RWPE1 (cell line): ENCODE data around the gene BTNL8.
A peak's percentile ranks its signal among the peaks of the same experiment; 100 is the strongest.

Experiments
- CTCF ChIA-PET: fragments of 350-600 bp; sonication (Branson Sonifier 250); formaldehyde crosslinking; extraction: SDS; loops from one replicate; lab custom pipeline; 2021; lab: Yijun Ruan, JAX
- POLR2A ChIA-PET: fragments of 400-600 bp; formaldehyde crosslinking; extraction: SDS; loops from one replicate; lab custom pipeline; 2020; ENCODE audit warnings: antibody characterized with exemption; ENCODE audit not compliant: low non-redundant PET; lab: Yijun Ruan, JAX
- DNase-seq: peaks from one replicate; pipeline ENCODE4 v3.0.0; 2012; ENCODE audit warnings: low spot score
- H3K27ac ChIP-seq: fragments of 450-650 bp; 2 replicates; pipeline ENCODE4 v1.5.1; 2017
- TF ChIP-seq, protein P1 (sequence below): fragments of 450-650 bp; conservative IDR thresholded peaks from 2 replicates; pipeline ENCODE4 v1.5.1; 2017; ENCODE audit warnings: low read depth, mild to moderate bottlenecking

Gene BTNL8, protein sequence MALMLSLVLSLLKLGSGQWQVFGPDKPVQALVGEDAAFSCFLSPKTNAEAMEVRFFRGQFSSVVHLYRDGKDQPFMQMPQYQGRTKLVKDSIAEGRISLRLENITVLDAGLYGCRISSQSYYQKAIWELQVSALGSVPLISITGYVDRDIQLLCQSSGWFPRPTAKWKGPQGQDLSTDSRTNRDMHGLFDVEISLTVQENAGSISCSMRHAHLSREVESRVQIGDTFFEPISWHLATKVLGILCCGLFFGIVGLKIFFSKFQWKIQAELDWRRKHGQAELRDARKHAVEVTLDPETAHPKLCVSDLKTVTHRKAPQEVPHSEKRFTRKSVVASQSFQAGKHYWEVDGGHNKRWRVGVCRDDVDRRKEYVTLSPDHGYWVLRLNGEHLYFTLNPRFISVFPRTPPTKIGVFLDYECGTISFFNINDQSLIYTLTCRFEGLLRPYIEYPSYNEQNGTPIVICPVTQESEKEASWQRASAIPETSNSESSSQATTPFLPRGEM

DNA sequence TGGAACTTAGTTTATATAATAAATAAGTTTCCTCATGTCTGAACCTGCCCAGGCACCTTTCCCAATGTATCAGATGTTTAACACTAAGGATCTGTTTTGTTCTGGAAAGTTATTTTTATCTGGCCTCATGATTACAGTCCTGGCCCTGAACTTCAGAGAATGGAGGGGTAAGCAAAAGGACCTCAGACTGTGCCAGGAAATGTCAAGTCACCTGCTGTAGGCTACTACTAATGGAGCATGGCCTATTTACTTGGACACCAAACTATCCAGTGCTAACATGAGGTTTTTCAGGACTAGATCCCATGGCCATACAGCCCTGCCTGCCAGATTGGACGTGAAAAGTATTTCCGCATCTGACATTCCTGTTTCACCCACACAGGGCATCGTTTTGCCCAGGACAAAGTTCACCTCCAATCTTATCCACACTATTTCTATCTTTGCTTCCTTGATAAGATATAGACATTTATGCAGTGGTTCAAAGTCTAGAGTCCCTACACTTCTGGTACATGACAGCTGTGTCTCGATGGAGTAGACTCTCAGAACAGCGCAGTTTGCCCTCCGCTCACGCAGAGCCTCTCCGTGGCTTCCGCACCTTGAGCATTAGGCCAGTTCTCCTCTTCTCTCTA lies at the start of gene BTNL8:
Gene BTNL8, plus strand, starts transcription at position 539 of the 626 bp plus-strand sequence. CDS start 152 bp downstream, outside the sequence.
- DNase-seq: peak; percentile 17
- ChIA-PET POLR2A (no interaction called here), CTCF (no interaction called here)
- TF ChIP-seq, protein P1, sequence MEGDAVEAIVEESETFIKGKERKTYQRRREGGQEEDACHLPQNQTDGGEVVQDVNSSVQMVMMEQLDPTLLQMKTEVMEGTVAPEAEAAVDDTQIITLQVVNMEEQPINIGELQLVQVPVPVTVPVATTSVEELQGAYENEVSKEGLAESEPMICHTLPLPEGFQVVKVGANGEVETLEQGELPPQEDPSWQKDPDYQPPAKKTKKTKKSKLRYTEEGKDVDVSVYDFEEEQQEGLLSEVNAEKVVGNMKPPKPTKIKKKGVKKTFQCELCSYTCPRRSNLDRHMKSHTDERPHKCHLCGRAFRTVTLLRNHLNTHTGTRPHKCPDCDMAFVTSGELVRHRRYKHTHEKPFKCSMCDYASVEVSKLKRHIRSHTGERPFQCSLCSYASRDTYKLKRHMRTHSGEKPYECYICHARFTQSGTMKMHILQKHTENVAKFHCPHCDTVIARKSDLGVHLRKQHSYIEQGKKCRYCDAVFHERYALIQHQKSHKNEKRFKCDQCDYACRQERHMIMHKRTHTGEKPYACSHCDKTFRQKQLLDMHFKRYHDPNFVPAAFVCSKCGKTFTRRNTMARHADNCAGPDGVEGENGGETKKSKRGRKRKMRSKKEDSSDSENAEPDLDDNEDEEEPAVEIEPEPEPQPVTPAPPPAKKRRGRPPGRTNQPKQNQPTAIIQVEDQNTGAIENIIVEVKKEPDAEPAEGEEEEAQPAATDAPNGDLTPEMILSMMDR: no peak
- H3K27ac ChIP-seq: no peak within 1 kb of the TSS

DNA sequence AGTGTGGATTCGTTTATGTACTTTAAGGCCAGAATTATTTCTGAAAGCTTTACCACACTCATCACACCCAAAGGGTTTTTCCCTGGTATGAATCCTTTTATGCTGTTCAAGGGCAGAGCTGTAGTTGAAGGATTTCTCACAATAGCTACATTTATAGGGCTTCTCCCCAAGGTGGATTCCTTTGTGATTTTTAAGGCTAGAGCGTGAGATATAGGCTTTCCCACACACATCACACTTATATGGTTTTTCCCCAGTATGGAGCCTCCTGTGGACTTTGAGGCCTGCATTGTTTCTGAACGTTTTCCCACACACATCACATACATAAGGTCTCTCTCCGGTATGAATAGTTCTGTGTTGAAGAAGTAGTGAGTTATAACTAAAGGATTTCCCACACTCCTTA lies 49.1 kb upstream of the BTNL8 start:
- CTCF ChIA-PET: no interaction called here
- TF ChIP-seq, protein P1: no peak
- POLR2A ChIA-PET: no interaction called here
- H3K27ac ChIP-seq: no peak overlapping the region
- no peak for DNase-seq

DNA sequence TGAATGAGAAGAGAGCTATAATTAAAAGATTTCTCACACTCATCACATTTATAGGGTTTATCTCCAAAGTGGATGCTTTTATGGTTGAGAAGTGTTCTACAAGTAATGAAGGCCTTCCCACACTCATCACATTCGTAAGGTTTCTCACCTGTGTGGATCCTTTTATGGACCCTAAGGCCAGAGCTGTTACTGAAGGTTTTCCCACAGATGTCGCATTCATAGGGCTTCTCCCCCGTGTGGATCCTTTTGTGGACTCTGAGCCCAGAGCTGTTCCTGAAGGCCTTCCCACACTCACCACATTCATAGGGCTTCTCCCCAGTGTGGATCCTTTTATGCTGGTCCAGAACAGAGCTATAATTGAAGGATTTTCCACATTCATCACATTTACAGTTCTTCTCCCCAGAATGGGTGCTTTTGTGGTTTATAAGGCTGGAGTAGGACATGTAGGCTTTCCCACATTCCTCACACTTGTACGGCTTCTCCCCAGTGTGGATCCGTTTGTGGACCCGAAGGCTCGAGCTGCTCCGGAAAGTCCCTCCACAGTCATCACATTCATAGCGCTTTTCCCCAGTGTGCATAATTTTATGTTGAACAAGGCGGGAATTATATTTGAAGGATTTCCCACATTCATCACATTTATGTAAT lies 48.4 kb upstream of the BTNL8 start:
- TF ChIP-seq, protein P1: no peak
- no peak overlapping the region for H3K27ac ChIP-seq
- ChIA-PET CTCF (interaction anchor here (0.5 kb wide), 1 partner anchor 431 kb away, joined by 3 read pairs; no protein-coding TSS in a partner anchor), POLR2A (interaction anchor here (0.7 kb wide), 1 partner anchor 21 kb away, joined by 3 read pairs; no protein-coding TSS in a partner anchor)
- DNase-seq: no peak

DNA sequence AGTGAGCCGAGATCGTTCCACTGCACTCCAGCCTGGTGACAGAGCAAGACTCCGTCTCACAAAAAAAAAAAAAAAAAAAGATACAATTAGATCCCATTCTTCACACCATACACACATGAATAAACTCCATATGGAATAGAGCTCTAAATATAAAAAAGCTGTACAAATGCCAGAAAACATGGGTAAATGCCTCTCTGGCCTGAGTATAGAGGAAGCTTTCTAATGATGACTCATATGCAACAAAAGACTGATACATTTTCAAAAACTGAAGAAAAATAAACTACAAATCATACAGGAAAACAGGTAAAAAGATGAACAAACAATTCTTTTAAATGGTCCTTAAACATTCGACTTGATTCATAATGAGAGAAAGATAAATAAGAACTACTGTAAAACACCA lies 46.5 kb upstream of the BTNL8 start:
- TF ChIP-seq, protein P1: no peak
- no peak for DNase-seq
- ChIA-PET POLR2A (interaction anchor here (0.6 kb wide), 1 partner anchor 22 kb away, joined by 3 read pairs; no protein-coding TSS in a partner anchor), CTCF (no interaction called here)
- no peak overlapping the region for H3K27ac ChIP-seq

DNA sequence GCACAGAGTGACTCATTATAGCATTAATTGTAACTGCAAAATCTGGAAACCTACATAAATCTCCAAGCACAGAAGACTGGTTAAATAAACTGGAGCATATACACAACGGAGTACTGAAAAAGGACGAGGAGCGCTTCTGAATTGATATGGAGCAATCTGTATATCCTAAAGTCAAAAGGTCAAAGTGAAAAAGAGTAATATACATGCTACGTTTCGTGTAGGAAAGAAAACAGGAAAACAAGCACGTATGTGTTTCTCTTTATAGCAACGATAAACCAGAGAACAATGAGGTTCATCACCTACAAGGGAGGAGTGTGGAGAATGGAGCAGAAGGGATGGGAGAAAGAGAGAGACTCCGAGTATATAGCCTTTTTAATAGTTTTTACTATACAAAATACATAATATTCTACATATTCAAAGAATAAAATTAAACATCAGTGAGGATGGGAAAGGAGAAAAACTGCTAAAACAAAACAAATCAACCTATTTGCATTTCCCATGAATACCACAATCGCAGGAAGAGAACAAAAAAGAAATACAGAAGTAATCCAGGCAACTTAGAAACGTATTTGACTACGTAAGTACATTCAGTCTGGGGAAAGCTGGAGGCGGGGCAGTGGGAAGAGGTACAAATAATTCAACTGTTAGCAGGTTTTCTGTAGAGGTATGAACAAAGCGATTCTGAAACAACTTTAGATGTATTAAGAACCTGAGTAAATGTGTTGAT lies 45.7 kb upstream of the BTNL8 start:
- H3K27ac ChIP-seq: no peak overlapping the region
- POLR2A ChIA-PET: no interaction called here
- CTCF ChIA-PET: no interaction called here
- TF ChIP-seq, protein P1: no peak
- DNase-seq: no peak

DNA sequence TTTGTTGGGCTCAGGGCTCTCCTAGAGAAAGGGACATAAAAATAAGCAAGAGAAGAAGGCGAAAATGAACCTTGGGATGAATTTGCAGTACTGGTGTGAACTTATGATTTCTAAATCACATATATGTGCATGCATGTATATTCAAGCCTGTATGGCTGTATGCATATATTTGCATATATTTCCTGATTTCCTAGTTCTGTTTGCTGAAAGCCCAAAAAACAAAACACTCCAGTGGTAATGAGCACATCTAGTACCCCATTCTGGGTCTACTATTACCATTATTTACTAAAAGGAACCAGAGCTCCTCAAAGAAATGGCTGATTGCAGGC lies 45.1 kb upstream of the BTNL8 start:
- CTCF ChIA-PET: no interaction called here
- no peak for DNase-seq
- POLR2A ChIA-PET: no interaction called here
- H3K27ac ChIP-seq: no peak overlapping the region
- TF ChIP-seq, protein P1: no peak
